ENCODE measurements around the gene HEXD.
"Not testable (repeated sequence)": the region's sequence is repeated elsewhere in the genome, so short reads cannot be mapped to it uniquely, and the experiment has no call there.

The HEXD gene

GRCh38 chr17:82418001-82418986 lies at the start of gene HEXD, which contains the start of gene OGFOD3:
HEXD (plus strand) TSS chr17:82418347; CDS start chr17:82419800, 1,453 bp downstream.
OGFOD3 (minus strand) TSS chr17:82418586; CDS start chr17:82418485, 101 bp downstream.
- DNase-seq: peak; percentile 96

- no peak for DNase-seq
Observed at GRCh38 chr17:82369211-82369610, 48.9 kb upstream of the HEXD start.

GRCh38 chr17:82370471-82371332 lies 47.4 kb upstream of the HEXD start:
- no peak for DNase-seq

- DNase-seq: no peak
Observed at GRCh38 chr17:82371333-82372248, 46.6 kb upstream of the HEXD start, which contains the start of gene UTS2R. UTS2R (plus strand) TSS chr17:82371765; CDS start chr17:82374325, 2,560 bp downstream.

- DNase-seq: no peak
Observed at GRCh38 chr17:82372249-82373071, 45.7 kb upstream of the HEXD start.

GRCh38 chr17:82373072-82373452 lies 45.1 kb upstream of the HEXD start:
- not testable (repeated sequence) for DNase-seq

- no peak for DNase-seq
Observed at GRCh38 chr17:82373731-82374625, 44.2 kb upstream of the HEXD start.

GRCh38 chr17:82374626-82375331 lies 43.4 kb upstream of the HEXD start:
- DNase-seq: no peak

GRCh38 chr17:82375359-82376041 lies 42.6 kb upstream of the HEXD start:
- DNase-seq: no peak

- DNase-seq: no peak
Observed at GRCh38 chr17:82376042-82376730, 42.0 kb upstream of the HEXD start.

- DNase-seq: not testable (repeated sequence)
Observed at GRCh38 chr17:82377294-82377693, 40.9 kb upstream of the HEXD start.

GRCh38 chr17:82377924-82378740 lies 40.0 kb upstream of the HEXD start:
- DNase-seq: no peak

- DNase-seq: no peak
Observed at GRCh38 chr17:82378741-82379021, 39.5 kb upstream of the HEXD start.

- no peak for DNase-seq
Observed at GRCh38 chr17:82380860-82381702, 37.1 kb upstream of the HEXD start.

- not testable (repeated sequence) for DNase-seq
Observed at GRCh38 chr17:82381703-82382009, 36.5 kb upstream of the HEXD start.

- DNase-seq: not testable (repeated sequence)
Observed at GRCh38 chr17:82382220-82382932, 35.8 kb upstream of the HEXD start.

All from NCI-H774 (cell line).